GM04503 (cell line): ENCODE results near the gene NQO2.
"Not testable (repeated sequence)": the region's sequence is repeated elsewhere in the genome, so short reads cannot be mapped to it uniquely, and the experiment has no call there.

Experiments
- DNase-seq: peaks from one replicate; pipeline ENCODE4 v3.0.0-alpha.2; 2012; ENCODE audit warnings: low read depth

The NQO2 gene

GRCh38 chr6:2970034-2970685 lies 29.5 kb upstream of the NQO2 start:
- DNase-seq, result no peak

GRCh38 chr6:2970753-2971419 lies 28.8 kb upstream of the NQO2 start:
- no peak for DNase-seq

- DNase-seq, result no peak
Observed at GRCh38 chr6:2971420-2972218, 28.1 kb upstream of the NQO2 start, which contains the start of gene SERPINB6. Gene SERPINB6, minus strand, starts transcription at chr6:2971567. Its CDS starts 12,235 bp downstream, at chr6:2959332.

- DNase-seq, result not testable (repeated sequence)
Observed at GRCh38 chr6:2972219-2972487, 27.5 kb upstream of the NQO2 start.

- DNase-seq, result not testable (repeated sequence)
Observed at GRCh38 chr6:2972685-2973084, 27.0 kb upstream of the NQO2 start.

GRCh38 chr6:2973180-2973579 lies 26.5 kb upstream of the NQO2 start:
- DNase-seq, result not testable (repeated sequence)

- no peak for DNase-seq
Observed at GRCh38 chr6:2973676-2974075, 26.0 kb upstream of the NQO2 start.

GRCh38 chr6:2976060-2976459 lies 23.6 kb upstream of the NQO2 start:
- DNase-seq, result no peak

- DNase-seq, result peak; percentile 73
Observed at GRCh38 chr6:2976571-2977085, 23.1 kb upstream of the NQO2 start.

- DNase-seq, result no peak
Observed at GRCh38 chr6:2977290-2977689, 22.4 kb upstream of the NQO2 start.

GRCh38 chr6:2977799-2978590 lies 21.7 kb upstream of the NQO2 start:
- no peak for DNase-seq

GRCh38 chr6:2978923-2979322 lies 20.8 kb upstream of the NQO2 start:
- no peak for DNase-seq

- no peak for DNase-seq
Observed at GRCh38 chr6:2979819-2980464, 19.8 kb upstream of the NQO2 start.

GRCh38 chr6:2980465-2980855 lies 19.2 kb upstream of the NQO2 start:
- DNase-seq, result no peak

GRCh38 chr6:2982426-2983117 lies 17.1 kb upstream of the NQO2 start:
- no peak for DNase-seq

- no peak for DNase-seq
Observed at GRCh38 chr6:2984738-2985406, 14.8 kb upstream of the NQO2 start.

GRCh38 chr6:2986722-2987221 lies 12.9 kb upstream of the NQO2 start:
- peak; percentile 92 for DNase-seq

GRCh38 chr6:2988094-2988425 lies 11.6 kb upstream of the NQO2 start:
- no peak for DNase-seq

GRCh38 chr6:2988426-2989331 lies 11.0 kb upstream of the NQO2 start:
- peak; percentile 89 for DNase-seq
